Measurements from ENCODE around the gene MINDY4B.

Gene MINDY4B

DNA sequence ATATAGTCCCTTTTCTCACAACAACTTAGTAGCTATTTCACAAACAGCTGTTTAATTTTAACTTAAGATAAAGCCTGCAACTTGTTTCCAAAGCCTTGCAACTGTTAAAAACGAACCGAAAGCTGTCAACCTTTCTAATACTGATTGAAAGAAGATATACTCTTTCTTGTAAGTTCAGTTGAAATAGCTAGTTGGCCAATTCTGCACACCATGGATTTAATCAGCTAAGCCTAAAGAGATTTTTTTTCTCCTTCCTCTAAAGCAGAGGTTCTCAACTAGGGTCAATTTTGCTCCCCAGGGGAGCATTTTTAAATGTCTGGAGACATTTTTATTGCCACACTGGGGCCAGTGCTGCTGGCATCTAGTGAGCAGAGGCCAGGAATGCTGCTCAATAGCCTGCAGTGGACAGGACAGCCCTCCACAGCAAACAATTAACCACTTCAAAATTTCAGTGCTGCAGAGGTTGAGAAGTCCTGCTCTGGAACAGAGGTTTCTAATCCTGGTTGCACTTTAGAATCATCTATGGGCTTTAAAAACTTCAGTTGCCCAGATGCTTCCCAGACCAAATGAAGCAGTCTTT, 26.2 kb downstream of the MINDY4B start:
- no peak overlapping the region for H3K27ac ChIP-seq
- ChIA-PET POLR2A (ENCODE audit: low non-redundant PET) (no interaction called here), CTCF (interaction anchor here (0.6 kb wide), 1 partner anchor 907 kb away, joined by 3 read pairs; no protein-coding TSS in a partner anchor)
- DNase-seq (ENCODE audit: low spot score) = no peak
- TF ChIP-seq, protein P1, sequence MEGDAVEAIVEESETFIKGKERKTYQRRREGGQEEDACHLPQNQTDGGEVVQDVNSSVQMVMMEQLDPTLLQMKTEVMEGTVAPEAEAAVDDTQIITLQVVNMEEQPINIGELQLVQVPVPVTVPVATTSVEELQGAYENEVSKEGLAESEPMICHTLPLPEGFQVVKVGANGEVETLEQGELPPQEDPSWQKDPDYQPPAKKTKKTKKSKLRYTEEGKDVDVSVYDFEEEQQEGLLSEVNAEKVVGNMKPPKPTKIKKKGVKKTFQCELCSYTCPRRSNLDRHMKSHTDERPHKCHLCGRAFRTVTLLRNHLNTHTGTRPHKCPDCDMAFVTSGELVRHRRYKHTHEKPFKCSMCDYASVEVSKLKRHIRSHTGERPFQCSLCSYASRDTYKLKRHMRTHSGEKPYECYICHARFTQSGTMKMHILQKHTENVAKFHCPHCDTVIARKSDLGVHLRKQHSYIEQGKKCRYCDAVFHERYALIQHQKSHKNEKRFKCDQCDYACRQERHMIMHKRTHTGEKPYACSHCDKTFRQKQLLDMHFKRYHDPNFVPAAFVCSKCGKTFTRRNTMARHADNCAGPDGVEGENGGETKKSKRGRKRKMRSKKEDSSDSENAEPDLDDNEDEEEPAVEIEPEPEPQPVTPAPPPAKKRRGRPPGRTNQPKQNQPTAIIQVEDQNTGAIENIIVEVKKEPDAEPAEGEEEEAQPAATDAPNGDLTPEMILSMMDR (conservative IDR thresholded peaks at IDR 0.05; ENCODE audit: low read depth) = no peak

DNA sequence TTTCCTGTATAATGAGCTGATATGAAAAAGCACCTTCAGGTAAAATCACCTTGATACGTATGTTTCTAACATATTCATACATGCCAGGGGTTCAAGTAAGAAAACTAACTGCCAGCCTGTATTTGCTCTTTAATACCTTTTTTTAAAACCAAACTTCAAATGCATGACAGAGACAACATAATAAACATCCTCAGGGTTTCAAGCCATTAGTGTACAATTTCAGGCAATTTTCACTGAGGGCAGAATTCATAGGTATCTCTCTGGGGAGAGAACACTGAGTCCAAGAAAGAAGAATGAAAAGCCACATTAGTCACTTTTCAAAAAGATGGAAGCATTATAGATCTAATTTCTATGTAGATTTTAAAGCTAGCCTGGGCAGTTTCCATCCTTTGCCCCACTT, 26.9 kb downstream of the MINDY4B start:
- CTCF ChIA-PET = interaction anchor here (0.8 kb wide), 1 partner anchor 91 kb away, joined by 3 read pairs; no protein-coding TSS in a partner anchor
- DNase-seq (ENCODE audit: low spot score) = no peak
- TF ChIP-seq, protein P1 (conservative IDR thresholded peaks at IDR 0.05; ENCODE audit: low read depth) = no peak
- no peak overlapping the region for H3K27ac ChIP-seq
- POLR2A ChIA-PET (ENCODE audit: low non-redundant PET) = no interaction called here

- TF ChIP-seq, protein P1 (conservative IDR thresholded peaks at IDR 0.05; ENCODE audit: low read depth) = no peak
- no peak for DNase-seq (ENCODE audit: low spot score)
- CTCF ChIA-PET = no interaction called here
- POLR2A ChIA-PET (ENCODE audit: low non-redundant PET) = no interaction called here
- H3K27ac ChIP-seq = no peak overlapping the region
These were observed 27.9 kb downstream of the MINDY4B start for GRCh38 chr3:150877303-150877702.

GRCh38 chr3:150876611-150877265, 28.5 kb downstream of the MINDY4B start:
- H3K27ac ChIP-seq = no peak overlapping the region
- TF ChIP-seq, protein P1 (conservative IDR thresholded peaks at IDR 0.05; ENCODE audit: low read depth) = no peak
- ChIA-PET CTCF (no interaction called here), POLR2A (ENCODE audit: low non-redundant PET) (no interaction called here)
- no peak for DNase-seq (ENCODE audit: low spot score)

DNA sequence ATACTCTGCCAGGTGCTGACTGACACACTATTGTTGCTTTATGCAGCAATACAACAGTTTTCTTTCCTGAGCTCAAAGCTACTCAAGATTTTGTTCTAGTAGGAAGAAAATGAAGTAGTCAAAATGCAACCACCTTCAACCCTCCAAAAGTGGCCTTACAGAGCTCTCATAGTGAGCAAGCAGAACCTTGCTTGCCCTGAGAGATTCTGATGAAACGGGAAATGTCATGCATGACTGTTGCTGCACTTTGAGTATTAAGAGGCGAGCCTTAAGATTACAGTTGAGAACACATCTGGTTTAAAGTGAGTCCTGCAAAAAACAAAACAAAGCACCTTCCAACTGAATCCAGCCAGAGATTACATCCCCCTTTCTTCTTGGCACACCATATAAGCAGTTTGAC, 29.7 kb downstream of the MINDY4B start:
- CTCF ChIA-PET = interaction anchor here (0.5 kb wide), 1 partner anchor 88 kb away, joined by 3 read pairs; no protein-coding TSS in a partner anchor
- no peak overlapping the region for H3K27ac ChIP-seq
- DNase-seq (ENCODE audit: low spot score) = no peak
- TF ChIP-seq, protein P1 (conservative IDR thresholded peaks at IDR 0.05; ENCODE audit: low read depth) = no peak
- POLR2A ChIA-PET (ENCODE audit: low non-redundant PET) = no interaction called here

- H3K27ac ChIP-seq = no peak overlapping the region
- ChIA-PET CTCF (interaction anchor here (0.6 kb wide), 1 partner anchor 240 kb away, joined by 7 read pairs; no protein-coding TSS in a partner anchor), POLR2A (ENCODE audit: low non-redundant PET) (no interaction called here)
- TF ChIP-seq, protein P1 (conservative IDR thresholded peaks at IDR 0.05; ENCODE audit: low read depth) = no peak
- DNase-seq (ENCODE audit: low spot score) = no peak
These were observed 30.5 kb downstream of the MINDY4B start for GRCh38 chr3:150874666-150875219.

Measured in RWPE1 (cell line).